HG02973 (cell line): ENCODE results near the gene NT5DC1.
"Not testable (repeated sequence)": the region's sequence is repeated elsewhere in the genome, so short reads cannot be mapped to it uniquely, and the experiment has no call there.

ENCODE experiments used
- ATAC-seq: cut with Tn5 transposase; IDR thresholded peaks from one replicate; pipeline ENCODE4 v1.9.1; 2021; ENCODE audit warnings: moderate library complexity; ENCODE audit not compliant: unreplicated experiment

Gene NT5DC1

DNA sequence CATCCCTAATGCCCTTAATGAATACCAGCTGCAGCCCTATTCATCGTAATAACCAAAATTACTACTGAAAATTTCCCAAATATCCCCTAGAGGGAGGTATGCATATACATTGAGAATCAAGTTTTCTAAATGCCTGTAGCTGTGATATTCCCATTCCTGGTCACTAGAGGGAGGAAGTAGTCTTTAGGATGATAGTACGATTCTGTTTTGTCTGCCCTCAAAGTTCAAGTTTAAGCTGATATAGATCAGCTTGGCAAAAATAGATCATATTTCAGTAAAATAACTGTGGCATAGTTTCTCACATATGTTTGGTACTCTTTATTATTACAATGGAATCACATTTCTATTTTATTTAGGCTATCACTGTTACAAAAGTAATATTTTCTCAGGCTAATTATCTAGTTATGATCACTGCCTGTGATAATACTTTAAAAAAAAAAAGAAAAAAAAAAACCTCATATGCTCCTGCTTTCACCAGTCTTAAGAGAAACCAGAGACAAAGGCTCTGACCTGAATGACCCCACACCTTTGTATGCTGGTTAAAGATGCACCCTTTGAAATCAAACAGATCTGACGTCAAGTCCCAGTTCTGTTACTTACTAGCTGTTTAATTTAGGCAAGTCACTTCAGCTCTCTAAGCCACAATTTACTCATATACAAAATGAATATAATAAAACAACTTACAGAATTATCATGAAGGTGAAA lies 168.1 kb downstream of the NT5DC1 start:
- ATAC-seq, result peak; percentile 73

DNA sequence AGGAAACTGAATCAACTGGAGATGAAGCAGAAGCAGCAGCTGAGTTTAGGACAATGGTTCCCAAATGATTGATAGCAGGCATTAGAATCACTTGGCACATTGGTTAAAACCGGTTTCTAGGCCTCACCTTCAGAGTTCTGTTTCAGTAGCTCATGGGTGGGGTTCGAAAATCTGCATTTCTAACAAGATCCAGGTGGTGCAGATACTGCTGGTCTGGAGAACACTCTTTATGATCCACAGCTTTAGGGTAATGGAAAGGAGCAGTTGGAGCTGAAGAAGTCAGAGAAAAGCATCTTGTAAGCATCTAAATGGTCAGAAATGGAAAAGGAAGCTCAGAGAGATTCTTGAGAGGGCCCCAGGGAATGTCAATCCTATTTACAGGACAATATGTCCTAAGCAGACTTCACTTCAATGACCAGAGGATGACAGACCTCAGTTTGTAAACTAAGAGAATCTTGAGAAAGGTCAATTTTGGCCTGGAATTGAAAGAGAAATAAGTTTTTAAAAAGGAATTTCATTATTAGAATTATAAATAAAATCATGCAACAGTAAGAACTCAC lies 170.6 kb downstream of the NT5DC1 start:
- no peak for ATAC-seq

DNA sequence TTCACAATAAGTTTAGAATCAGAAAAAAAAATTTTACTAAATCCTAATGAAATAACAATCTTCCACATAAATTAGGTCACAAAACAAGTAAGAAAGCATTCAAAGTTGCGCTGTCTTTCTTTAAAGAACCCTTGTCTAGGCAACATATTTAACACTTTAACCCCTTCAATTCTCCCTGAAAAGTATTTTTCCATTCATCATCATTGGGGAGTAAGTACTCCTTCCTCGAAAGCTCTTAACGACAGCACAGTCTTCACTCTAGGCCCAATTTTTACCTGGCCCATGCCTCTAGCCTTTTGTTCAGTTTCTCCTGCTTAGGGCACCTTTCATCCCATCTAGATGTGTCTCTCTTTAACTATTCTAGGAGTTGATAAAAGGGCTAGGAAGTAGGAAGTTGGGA lies 176.5 kb downstream of the NT5DC1 start:
- no peak for ATAC-seq

DNA sequence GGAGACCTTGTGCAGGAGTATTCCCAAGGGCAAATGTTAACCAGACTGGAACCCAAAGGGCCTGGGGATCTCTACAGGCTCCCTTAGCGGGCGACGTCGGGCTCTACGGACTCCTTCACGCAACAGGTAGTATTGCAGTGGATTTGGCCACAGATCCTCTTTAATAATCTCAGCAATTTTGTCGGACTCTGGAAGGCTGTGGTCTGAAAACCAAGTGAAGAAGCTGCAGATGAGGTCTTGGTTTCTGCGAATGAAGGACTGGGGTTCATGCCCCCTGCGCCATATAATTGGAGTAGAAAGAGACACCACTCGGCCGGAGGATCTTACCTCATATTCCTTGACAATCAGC lies 177.8 kb downstream of the NT5DC1 start:
- ATAC-seq, result no peak

DNA sequence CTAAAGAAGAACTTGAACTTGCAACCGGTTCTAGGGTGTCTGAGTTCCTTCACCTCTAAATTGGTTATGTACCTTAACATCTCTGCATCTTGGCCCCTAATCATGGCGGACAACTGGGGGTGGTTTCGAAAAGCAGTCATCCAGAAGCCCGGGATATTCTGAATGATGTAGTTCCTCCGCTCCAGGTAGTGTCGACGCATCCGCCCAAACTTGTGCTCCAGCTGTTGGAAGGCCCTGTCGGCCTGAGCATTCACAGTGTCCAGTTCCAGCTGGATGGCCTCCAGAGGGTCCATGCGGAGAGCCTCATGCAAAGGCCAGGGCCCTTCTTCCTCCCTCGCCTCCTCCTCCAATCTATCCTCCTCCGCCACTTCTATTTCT lies 178.2 kb downstream of the NT5DC1 start:
- ATAC-seq, result no peak

DNA sequence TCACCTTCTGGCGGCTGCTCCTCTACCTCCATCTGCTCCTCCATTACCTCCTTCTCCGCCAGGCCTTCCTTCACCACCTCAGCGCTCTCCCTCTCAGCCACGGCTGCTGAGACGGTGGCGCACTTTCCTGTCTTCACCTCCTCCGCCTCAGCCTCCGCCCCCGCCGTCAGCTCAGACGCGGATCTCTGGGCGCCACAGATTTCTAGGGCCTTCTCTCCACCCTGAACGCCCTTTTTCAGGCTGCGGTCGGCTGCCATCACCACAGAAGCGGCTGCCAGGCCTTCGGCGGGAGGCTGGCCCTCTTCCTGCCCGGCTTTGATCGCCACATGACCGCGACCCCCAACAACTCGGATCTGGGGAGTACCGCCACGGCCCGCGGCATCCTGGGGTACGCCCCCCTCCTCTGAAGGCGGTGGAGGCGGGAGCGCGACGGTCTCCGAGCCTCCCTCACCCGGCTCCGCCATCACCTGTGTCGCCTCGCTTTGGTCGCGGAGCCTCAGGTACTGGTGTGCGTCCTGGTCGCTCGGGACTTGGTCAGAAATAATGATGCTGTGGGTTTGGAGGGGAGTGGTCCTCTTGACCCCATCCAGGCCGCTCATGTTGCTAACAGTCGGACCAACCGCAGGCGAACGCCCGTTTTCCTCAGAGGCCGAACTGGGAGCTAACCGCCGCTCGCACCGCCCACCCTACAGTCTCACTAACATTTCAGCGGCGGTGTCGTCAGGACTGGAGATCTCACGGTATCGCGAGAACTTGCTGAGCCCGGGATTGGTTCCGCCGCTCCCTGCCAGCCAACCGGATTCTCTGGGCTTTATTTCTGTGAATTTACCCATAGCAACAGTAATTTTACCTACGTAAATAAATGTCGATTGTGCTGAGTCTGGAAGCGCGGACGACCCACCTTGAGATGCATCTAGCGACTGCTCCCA lies 178.8 kb downstream of the NT5DC1 start, which contains the start of gene TSPYL1:
TSS of gene TSPYL1 (minus strand) at position 699 of the 929 bp plus-strand sequence. CDS start at position 599, 100 bp downstream.
- ATAC-seq, result peak; percentile 93

DNA sequence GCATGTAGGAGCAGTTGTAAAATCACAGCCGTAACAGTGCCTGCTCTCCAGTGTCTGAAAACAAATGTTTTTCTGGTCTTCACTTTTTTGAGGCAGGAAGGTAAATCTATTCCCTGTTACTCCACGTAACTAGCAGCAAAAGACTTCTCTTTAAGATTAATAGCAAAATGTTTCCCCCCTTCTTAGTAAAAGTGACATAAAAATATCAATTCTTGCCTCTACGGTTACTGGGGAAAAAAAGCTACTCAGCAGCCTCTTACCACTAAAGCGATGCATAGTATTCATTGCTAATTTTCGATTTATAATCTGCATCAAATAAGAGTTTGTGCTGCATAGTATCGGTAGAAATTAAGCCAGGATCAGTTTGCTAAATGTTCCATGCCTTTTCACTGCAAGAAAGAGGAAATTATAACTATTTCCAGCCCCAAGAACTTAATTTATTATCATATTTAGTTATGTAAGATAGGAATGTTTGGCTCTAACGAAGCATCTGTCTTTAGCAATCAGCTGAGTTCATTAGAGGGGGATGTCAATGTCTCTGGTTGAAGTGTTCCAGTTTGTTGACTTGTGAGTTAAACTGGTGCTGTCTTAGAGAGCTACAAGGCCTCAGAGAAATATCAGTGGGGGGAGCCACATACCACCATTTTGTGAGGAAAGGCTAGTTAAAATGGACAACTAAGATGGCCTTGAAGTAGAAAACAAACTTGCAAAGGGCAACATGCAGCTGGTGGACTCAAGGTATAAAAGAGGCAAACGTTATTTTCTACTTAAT lies 179.7 kb downstream of the NT5DC1 start:
- ATAC-seq, result no peak

DNA sequence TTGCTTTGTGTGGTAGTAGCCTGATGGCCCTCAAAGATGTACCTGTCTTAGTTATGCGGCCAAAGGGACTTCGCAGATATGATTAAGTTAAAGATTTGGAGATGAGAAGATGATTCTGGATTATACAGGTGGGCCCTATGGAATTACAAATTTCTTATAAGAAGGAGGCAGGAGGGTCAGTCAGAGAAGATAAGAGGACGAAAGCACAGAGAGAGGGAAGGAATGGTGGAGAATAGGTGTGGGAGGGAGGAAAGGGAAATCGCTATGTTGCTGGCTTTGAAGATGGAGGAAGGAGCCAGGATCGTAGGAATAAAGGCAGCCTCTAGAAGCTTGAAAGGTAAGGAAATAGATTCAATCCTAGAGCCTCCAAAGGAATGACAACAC lies 180.3 kb downstream of the NT5DC1 start:
- no peak for ATAC-seq

DNA sequence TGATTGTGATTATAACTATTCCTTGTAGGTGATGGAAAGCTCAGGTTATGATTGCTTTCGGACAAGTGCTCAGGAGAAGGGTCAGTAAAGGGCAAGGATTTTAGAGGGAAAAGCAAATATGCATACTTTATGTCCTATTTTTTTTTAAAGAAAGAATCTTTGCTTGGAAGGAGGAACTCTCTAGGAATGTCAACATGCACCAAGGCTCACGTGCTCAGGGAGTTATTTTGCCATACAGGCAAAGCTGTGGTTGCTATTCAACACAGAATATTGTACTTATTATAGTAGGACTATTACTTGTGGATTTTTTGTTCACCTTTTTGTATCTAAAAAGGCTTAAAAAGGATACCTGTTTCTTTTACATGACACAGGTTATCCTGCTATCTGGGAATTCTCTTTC lies 182.0 kb downstream of the NT5DC1 start:
- no peak for ATAC-seq

DNA sequence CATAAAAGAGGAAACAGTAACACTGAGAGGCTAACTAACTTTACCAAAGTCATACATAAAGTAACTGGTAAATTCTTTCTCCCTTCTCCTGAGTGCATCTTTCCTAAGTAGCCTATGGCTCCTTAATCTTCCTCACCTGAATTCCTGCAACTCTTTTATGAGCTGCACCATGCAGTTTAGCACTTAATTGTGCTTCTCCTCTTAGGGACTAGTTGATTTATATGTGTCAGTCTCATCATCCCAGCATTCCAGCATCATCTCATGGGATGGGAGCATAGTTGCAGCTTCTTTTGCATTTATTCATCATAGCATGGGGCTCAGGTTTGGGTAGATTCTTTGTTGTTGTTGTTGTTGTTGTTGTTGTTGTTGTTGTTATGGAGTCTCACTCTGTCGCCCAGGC lies 182.5 kb downstream of the NT5DC1 start:
- no peak for ATAC-seq

DNA sequence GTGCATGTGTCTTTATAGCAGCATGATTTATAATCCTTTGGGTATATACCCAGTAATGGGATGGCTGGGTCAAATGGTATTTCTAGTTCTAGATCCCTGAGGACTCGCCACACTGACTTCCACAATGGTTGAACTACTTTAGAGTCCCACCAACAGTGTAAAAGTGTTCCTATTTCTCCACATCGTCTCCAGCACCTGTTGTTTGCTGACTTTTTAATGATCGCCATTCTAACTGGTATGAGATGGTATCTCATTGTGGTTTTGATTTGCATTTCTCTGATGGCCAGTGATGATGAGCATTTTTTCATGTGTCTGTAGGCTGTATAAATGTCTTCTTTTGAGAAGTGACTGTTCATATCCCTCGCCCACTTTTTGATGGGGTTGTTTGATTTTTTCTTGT lies 184.3 kb downstream of the NT5DC1 start:
- ATAC-seq, result not testable (repeated sequence)

DNA sequence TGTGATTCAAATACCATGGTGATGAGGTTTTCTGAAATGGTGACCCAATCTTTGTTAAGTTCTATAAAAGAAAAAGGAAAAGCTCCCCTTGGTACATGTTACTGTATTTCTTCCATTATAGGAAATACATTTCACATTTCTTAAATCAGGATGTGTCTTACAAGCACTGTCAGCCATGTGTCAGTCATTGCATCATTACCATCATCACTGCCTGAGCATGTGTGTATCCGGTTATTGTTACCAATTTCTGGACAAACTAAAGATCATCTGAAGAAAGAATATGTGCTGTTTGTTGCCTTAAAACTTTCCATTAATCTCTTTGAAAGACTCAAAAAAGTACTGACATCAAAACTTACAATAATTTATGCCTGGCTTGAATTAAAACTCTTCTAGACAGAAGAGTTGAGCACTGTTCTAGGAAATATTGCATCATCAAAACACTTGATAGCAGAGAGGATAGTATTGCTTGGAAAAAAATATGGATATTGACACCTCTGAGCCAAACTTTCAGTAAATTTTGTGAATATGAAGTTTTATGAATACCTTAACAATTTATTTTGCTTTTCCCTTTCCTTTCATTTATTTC lies 186.2 kb downstream of the NT5DC1 start:
- no peak for ATAC-seq

DNA sequence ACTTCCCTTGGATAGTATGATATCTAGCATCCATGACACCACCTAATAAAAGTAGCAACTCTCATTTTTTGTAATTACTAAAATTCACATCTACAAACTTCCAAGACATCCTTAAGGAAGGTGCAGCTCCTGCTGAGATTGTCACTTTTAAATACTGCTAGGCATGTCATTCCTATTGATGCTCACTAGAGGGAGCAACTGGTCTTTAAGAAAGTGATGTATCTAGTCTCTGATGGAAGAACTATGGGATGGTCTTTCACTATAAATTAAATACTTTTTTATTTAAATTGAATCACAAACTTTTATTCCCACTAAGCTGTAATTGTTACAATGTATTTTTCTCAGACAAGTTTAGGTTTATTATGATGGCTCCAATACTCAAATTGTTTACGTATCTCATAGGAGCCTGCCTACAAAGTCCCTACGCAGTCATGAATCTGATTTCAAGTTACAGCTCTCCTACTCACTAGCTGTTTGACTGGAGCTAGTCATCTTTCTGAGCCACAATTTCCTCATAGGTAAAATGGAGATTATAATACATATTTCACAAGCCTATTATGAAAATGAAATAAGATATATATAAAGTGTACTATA lies 187.1 kb downstream of the NT5DC1 start:
- ATAC-seq, result peak; percentile 72

DNA sequence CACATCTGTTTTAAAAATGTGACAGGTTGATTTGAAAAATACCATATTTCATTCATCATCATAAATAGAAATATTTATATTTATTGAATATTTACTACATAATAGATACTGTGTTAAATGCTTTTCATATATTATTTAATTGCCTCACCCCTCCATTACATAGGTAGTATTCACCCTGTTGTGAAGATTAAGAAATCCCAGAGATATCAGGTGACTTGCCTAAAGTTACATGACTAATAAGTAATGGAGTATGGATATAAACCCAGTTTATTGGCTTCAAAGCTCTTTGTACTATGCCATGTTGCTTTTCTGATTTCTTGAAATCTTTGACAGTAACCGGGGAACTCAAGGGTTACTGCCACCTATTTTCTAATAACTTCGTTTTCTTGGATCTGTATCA lies 189.2 kb downstream of the NT5DC1 start:
- no peak for ATAC-seq

DNA sequence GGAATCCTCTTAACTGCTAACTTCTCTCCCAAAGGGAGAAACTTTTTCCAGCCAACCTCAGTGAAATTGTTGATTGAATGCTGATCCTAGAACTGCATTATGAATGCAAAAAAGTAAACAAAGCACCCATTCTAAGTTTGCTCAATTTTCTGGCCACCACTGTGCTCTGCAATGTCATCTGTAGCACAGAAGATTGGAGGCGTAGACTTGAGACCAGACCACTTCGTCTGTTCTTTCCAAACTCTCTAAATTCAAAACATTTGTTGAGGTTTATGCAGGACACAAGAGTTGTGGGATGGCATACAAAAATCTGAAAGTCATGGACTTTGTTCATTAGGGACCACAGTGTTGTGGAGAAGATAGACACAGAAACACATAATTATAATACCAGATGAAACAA lies 190.1 kb downstream of the NT5DC1 start:
- no peak for ATAC-seq

DNA sequence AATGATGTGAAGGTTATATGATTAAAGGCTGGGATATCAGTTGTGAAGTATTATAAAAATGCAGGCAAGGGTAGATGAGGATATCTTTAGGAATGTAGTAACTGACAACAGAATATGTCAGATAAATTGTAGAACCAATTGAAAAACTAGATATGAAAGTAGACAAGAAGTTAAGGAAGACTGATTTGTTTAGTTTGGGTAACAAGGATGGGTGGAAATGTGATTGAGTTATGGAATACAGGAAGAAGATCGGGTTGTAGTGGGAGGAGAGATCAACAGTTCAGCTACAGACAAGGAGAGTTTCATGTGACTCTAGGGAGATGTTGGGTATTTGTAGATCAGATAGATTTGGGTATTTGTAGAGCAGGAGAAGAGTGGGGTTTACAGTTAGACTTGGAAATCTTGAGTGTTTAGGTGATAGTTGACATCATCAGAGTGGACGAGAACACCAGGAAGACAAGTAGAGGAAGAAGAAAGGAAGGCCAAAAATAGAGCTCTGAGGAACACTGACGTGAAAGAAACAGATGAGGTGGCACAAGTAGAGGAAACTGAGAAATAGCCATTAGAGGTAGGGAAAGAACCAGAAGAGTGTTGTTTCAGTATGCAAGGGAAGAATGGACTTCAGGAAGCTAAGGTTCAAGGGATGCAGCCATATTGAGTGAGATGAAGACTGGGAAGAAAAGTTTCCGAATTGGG lies 191.2 kb downstream of the NT5DC1 start:
- no peak for ATAC-seq

DNA sequence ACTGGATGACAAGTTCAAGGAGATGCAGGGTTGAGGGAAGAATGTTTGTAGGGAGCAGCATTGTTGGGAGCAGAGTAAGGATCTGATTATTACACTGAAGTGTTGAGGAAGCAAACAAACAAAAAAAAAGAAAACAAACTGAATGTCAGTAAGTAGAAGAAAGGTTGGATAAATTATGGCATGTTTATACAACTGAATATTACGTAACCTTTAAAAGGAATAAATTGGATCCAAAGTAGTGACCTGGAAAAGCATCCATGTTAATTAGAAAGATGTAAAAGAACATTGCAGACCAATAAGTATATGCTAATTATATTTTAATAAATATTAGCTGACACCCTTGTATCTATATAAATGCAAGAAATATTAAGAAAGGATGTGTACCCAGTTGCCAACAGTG lies 191.9 kb downstream of the NT5DC1 start:
- no peak for ATAC-seq

DNA sequence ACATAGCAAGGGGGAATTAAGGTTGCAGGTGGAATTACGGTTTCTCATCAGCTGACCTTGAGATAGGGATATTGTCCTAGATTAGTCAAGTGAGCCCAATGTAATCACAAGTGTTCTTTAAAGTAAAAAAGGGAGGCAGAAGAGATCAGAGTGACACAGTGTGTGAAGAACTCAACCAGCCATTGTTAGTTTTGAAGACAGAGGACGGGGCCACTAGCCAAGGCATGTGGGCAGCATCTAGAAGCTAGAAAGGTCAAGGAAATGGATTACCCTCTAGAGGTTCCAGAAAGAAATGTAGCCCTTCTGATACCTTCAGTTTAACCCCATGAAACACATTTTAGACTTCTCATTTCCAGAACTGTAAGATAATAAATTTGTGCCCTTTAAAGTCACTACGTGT lies 197.6 kb downstream of the NT5DC1 start:
- ATAC-seq, result no peak

DNA sequence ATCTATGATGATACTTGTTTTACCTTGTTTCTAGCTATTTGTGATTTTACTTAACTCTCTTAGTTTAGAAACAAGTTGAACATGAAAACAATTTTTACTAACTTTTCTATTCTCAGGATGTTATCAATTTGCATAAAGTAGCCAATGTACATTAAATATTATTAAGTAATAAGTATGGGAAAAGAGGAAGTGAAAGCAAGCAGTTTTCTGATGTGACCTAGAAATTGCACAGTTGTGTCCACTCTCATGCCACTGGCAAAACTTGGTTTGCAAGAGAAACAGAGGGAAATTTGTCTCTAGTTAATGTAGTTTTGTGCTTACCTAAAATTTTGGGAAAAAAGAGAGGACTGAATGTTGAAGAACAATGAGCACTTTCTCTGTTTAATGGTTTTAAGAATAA lies 198.3 kb downstream of the NT5DC1 start:
- ATAC-seq, result no peak
